GM18526 (cell line): ENCODE results near the gene KIAA1958.

Experiments
- POLR2A ChIP-seq: IDR thresholded peaks from 3 replicates; pipeline ENCODE4 v1.6.1; 2011; ENCODE audit not compliant: insufficient read length; ENCODE audit errors: extremely low read depth

KIAA1958 gene

GRCh38 chr9:112502175-112502946, 15.7 kb downstream of the KIAA1958 start:
- no peak for TF ChIP-seq POLR2A

GRCh38 chr9:112503170-112503569, 16.5 kb downstream of the KIAA1958 start:
- no peak for TF ChIP-seq POLR2A

GRCh38 chr9:112505086-112505485, 18.5 kb downstream of the KIAA1958 start:
- TF ChIP-seq POLR2A = no peak

GRCh38 chr9:112505607-112506006, 19.0 kb downstream of the KIAA1958 start:
- TF ChIP-seq POLR2A = no peak

- TF ChIP-seq POLR2A = no peak
Observed at GRCh38 chr9:112506571-112506970, 19.9 kb downstream of the KIAA1958 start.

- TF ChIP-seq POLR2A = no peak
Observed at GRCh38 chr9:112507001-112507680, 20.5 kb downstream of the KIAA1958 start.

- TF ChIP-seq POLR2A = no peak
Observed at GRCh38 chr9:112508377-112508776, 21.8 kb downstream of the KIAA1958 start.

- TF ChIP-seq POLR2A = no peak
Observed at GRCh38 chr9:112516769-112517168, 30.1 kb downstream of the KIAA1958 start.

- no peak for TF ChIP-seq POLR2A
Observed at GRCh38 chr9:112520069-112520468, 33.4 kb downstream of the KIAA1958 start.

GRCh38 chr9:112520656-112521055, 34.0 kb downstream of the KIAA1958 start:
- TF ChIP-seq POLR2A = no peak

- no peak for TF ChIP-seq POLR2A
Observed at GRCh38 chr9:112526973-112527372, 40.3 kb downstream of the KIAA1958 start.

- no peak for TF ChIP-seq POLR2A
Observed at GRCh38 chr9:112527959-112528358, 41.3 kb downstream of the KIAA1958 start.

- no peak for TF ChIP-seq POLR2A
Observed at GRCh38 chr9:112529316-112529715, 42.7 kb downstream of the KIAA1958 start.

- no peak for TF ChIP-seq POLR2A
Observed at GRCh38 chr9:112530751-112531205, 44.2 kb downstream of the KIAA1958 start.

GRCh38 chr9:112531666-112532282, 45.1 kb downstream of the KIAA1958 start:
- no peak for TF ChIP-seq POLR2A

GRCh38 chr9:112532427-112532826, 45.8 kb downstream of the KIAA1958 start:
- TF ChIP-seq POLR2A = no peak
